ENCODE results near the gene YARS1.
A peak's percentile ranks its signal among the peaks of the same experiment; 100 is the strongest.
"Not testable (repeated sequence)": the region's sequence is repeated elsewhere in the genome, so short reads cannot be mapped to it uniquely, and the experiment has no call there.

Gene YARS1

DNA sequence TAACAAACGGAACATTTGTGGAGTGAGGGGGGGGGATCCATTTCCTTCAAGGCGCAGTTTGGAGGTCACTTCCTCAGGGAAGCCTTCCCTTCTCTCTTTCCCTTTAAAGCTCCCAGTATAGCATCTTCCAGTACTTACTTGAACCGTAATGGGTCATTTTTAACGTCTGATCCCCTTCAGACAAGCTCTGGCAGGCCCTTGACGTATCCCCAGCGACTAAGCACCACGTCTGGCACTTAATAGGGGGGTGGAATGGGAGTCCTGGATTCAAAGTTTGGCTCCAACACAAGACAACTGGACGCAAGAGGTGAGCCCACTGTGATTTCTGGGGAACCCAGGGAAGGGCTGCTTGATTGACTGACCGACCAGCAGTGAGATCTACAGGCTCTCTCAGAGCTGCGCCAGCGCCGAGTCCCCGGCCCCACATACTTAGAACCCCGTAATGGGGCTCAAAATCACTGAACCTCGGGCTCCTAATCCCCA is 441 bp downstream of the YARS1 start:
- no peak for DNase-seq

DNA sequence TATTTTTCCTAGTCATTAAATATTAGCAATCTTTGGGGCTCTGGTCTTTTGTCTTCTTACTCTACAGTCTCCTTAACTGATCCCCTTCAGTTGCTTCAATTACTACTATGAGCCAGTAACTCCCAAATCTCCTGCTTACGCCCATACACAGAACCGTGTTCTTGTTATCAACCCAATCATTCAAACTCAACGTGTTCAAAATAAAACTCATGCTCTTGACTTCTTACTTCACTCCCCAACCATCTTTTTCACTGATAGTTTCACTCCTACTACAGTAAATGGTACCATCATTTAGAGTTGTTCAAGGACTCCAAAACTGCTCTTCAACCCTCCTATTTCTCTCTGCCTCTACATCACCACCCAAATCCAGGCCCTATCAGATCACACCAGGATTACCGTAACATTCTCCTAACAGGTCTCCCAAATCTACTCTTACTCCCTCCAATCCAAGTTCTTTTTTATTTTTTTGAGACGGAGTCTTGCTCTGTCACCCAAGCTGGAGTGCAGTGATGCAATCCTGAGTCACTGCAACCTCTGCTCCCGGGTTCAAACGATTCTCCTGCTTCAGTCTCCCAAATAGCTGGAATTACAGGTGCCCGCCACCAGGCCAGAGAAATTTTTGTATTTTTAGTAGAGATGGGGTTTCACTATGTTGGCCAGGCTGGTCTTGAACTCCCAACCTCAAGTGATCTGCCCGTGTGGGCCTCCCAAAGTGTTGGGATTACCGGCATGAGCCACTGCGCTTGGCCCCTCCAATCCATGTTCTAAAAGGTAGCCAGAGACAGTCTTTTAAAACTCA is 3.0 kb downstream of the YARS1 start:
- DNase-seq, result no peak

DNA sequence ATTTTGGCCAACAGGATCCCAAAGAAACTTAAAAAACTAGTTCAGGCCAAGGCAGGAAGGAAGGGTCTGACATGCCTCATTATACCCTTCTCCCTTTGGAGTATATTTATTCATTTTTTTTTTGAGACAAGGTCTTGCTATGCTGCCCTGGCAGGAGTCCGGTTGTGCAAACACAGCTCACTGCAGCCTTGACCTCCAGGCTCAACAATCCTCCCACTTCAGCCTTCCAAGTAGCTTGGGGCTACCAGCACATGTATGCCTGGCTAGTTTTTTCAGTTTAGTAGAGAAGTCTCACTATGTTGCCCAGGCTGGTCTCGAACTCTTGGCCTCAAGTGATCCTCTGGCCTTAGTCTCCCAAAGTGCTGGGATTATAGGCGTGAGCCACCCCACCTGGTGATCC is 5.2 kb downstream of the YARS1 start:
- DNase-seq, result no peak

DNA sequence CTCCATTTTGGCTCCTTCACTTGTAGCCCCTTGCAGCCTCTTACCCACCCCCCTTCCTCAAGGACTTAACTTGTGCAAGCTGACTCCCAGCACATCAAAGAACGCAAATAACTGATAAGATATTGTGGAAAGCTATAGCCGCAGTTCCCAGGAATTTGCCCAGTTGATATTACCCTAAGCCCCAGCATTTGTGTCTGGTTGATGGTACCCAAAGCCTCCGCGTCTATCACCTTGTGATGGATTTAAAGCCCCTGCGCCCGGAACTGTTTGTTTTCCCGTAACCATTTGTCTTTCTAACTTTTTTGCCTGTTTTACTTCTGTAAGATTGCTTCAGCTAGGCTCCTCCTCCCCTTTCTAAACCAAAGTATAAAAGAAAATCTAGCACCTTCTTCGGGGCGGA is 5.9 kb downstream of the YARS1 start:
- DNase-seq, result no peak

DNA sequence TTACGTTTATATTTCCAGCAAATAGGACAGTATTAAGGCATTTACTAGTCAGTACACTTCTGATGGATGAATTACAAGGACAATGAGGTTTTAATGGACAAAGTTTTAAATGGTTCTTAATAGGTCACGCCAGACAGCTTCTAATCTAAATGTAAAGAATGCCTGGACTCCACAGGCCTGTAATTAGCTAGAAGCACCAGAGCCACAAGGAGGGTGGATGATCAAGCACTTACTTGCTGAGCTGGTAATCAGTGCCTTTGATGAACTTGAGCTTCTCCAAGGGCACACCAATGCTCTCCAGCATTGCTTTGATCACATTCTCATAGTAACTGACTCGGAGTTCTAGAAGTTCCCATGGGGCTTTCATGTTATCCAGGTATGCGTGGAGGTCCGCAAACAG is 6.8 kb downstream of the YARS1 start:
- no peak for DNase-seq

DNA sequence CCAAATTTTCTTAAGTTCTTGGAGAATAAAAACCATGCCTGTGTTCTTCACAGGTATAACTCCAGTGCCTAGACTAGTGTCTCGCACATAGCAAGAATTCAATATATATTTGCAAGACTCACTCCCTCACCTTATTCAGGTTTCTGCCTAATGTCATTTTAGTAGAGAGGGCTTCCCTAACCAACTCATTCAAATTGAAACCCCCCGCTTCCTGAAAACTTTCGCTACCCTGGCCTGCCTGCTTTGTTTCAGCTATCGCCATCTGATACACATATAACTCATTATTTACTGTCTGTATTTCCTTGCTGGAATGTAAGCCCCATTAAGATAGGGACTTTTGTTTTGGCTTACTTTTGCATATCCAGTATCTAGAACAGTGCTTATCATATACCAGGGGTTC is 8.6 kb downstream of the YARS1 start:
- no peak for DNase-seq

DNA sequence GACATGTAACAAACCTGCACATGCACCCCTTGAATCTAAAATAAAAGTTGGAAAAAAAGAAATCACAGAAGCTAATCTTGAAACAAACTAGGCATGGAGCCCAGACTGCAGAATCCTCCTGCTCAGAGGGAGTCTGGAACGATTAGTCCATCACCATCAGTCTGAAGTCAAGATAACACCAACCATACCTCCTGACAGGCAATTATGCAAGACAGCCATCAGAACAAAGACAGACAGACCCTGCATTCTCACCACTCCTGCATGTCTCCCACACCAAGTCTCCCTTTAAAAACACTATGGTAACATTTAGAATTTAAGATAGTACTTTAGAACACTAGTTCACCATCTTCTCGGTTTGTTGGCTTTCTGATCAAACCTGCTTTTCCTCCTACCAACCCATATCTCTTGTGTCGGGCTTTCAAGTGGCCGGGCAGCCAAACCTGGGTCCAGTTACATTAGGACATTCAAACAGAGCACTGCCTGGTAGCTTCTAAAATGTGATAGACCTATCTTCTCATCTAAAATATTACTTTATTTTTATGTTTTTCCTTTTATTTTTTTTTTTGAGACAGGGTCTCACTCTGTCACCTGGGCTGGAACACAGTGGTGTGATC is 10.1 kb downstream of the YARS1 start:
- DNase-seq, result no peak

DNA sequence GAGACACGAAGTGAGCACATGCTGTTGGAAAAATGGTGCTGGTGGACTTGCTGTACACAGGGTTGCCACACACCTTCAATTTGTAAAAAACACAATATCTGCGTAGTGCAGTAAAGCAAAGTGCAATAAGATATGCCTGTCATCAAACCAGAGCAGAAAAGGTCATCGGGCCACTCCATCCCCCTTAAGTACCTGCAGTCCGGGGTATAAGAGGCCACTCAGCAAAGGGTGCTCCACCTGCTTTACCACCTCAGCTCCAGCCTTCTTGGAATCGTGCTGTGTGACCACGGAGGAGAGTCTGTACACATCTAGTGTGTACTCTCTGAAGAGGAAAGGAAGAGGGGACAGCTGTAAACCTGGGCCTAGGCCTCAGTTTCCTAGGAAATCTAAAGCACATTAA is 10.9 kb downstream of the YARS1 start:
- DNase-seq, result no peak

DNA sequence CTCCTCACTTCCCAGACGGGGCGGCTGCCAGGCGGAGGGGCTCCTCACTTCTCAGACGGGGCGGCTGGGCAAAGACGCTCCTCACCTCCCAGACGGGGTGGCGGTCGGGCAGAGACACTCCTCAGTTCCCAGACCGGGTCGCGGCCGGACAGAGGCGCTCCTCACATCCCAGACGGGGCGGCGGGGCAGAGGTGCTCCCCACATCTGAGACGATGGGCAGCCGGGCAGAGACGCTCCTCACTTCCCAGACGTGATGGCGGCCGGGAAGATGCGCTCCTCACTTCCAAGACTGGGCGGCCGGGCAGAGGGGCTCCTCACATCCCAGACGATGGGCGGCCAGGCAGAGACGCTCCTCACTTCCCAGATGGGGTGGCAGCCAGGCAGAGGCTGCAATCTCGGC is 12.7 kb downstream of the YARS1 start:
- not testable (repeated sequence) for DNase-seq

DNA sequence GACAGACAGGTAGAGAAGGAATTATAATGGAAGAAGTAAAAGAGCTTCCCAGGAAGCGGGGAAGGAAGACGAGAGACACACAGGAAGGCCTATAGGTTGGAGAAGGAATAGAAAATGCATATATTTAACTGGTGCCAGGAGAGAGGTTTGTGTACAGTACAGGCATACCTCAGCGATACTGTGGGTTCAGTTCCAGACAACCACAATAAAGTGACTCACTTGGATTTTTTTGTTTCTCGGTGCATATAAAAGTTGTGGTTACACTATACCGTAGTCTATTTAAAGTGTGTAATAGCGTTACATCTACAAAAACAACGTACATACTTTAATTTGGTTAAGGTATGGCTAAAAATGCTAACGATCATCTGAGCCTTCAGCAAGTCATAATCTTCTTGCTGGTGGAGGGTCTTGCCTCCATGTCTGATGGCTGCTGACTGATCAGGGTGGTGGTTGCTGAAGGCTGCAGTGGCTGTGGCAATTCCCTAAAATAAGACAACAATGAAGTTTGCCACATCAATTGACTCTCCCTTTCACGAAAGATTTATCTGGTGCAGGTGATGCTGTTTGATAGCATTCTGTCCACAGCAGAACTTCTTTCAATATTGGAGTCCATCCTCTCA is 16.0 kb downstream of the YARS1 start:
- DNase-seq, result peak; percentile 13

DNA sequence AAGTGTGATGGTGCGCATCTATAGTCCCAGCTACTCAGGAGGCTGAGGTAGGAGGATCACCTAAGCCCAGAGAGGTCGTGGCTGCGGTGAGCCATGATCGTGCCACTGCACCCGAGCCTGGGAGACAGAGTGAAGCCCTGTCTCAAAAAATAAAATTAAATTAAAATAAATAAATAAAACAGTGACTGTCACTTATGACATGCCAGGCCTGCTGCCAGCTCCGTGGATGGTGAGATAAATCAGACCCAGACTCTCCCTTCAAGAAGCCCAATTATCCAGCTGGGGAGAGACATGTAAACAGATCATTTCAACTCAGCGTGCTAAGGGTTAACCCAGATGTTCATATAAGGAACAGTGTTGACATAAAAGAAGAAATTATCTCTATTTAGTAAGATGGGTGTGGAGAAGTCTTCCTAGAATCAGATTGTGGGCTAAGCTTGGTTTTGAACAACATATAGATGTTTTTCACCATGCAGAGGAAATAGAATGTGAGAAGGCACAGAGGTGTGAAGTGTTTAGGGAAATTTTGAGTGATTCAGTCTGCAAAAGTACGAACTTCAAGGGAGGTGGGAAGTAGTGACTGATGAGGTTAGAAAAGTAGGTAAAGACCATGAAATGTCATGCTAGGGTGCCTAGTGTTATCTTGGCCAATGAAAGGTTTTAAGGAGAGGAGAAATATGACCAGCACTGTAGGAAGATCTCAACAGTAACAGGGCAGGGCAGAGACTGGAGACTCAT is 18.3 kb downstream of the YARS1 start:
- no peak for DNase-seq

DNA sequence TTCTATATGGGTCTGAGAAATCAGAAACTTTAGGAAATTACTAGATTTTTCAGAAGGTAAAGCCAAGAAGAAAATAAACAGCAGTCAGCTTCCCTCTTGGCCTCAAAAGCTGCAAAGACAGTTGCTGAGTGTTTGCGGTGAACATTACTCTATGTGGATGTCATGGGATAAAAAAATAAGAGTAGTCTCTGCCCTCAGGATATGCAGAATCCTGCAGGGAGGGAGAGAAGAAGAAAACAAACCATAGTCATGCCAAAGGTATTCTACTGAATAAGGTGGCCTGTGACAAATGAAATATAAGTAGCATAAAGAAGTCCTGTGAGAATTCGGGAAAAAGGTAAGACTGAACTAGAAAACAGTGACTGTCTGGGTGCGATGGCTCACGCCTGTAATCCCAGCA is 19.0 kb downstream of the YARS1 start:
- peak; percentile 71 for DNase-seq

DNA sequence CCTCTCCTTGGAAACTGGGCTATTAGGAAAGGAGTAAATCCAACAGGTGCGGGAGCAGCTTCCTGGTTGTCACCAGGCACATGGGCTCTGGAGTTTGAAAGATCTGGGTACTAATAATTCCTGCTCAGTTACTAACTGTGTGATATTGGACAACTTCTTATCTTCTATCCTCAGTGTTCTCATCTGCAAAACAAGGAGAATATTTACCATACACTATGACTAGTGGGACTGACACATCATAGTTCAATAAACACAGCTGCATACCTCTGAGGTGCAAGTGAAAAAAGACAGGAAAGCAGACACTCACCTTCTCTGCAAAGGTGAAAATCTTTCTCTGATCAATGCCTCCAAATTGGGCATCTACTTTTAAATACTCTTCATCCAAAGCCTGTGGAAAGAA is 19.7 kb downstream of the YARS1 start:
- no peak for DNase-seq

DNA sequence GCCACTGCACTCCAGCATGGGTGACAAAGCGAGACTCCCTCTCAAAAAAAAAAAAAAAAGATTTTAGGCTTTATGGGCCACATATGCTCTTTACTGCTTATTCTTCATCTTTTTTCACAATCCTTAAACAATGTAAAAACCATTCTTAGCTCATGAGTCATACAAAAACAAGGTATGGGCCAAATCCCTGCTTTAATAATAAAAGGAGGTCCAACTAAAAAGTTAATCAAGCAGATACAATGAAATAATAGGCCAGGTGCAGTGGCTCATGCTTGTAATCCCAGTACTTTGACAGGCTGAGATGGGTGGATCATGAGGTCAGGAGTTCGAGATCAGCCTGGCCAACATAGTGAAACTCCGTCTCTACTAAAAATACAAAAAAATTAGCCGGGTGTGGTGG is 21.4 kb downstream of the YARS1 start:
- not testable (repeated sequence) for DNase-seq

DNA sequence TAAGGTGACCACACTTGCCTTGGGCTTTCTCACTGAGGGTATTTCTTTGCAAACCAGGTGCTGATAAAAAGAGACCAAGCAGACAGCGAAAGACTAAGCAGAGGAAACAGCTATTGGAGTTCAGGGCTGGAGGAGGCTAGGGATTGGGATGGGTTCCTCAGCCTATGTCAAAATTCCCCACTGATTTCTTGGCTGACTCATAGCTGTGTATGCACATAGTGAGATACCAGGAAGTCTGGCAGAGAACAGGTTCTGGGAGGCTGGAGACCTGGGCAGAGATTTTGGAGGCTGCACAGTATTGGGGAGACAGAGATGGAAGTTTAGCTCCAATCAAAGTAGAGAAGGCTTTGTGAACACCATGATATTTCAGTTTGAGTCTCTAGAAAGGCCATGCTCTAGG is 25.3 kb downstream of the YARS1 start:
- no peak for DNase-seq

DNA sequence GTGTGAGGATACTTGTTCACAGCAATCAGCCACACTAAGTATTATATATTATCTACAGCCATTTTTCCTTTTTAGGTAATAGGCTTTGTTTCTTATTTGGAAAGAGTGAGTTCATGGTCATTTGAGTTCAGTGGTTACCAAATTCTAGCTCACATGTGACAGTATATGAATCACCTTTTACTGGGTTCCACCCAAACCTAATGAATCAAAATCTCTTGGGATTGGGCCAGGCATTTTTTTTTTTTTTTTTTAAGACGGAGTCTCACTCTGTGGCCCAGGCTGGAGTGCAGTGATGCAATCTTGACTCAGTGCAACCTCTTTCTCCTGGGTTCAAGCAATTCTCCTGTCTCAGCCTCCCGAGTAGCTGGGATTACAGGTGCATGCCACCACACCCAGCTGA is 27.8 kb downstream of the YARS1 start:
- DNase-seq, result peak; percentile 41

DNA sequence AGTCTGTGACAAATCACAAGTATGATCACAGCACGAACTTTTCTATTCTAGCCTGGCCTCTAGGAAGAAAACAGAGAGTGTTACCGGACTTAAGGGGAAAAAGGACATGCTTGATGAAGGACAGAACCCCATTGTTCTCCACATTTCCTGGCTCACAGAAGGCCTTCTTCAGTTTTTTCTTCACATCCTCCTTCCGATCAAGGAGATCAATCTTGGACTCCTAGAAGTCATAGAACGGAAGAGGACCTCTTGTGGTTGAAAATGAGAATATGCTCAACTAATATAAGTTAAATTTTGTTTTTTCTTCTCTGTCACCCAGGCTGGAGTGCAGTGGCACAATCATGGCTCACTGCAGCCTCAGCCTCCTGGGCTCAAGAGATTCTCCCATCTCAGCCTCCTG is 30.3 kb downstream of the YARS1 start:
- DNase-seq, result no peak

DNA sequence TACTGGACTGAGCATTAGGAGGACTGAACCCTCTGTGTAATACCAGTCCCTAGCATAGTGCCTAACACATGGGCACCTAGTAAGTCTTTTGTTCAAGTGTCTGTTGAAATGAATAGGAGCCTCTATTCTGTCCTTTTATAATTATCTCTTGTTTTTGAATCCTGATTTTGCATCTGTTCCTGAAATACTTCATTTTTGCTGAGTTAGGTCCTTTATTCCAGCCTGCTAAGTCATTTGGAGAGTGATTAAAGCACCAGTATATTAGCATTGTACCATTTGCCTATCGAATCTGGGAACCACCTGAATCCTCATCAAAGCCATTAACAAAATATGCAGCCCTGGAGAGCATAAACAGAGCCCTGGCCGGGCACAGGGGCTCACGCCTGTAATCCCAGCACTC is 32.3 kb downstream of the YARS1 start:
- no peak for DNase-seq

DNA sequence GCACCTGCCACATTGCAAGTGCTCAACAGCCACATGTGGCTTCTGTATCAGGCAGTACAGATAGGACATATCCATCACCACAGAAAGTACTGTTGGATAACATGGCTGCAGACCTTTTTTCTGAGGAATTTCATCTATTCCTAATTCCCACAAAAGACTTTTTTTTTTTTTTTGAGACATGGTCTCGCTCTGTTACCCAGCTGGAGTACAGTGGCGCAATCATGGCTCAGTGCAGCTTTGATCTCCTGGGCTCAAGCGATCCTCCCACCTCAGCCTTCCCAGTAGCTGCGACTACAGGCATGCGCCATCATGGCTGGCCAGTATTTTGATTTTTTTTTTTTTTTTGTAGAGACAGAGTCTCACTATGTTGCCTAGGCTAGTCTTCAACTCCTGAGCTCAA is 33.3 kb downstream of the YARS1 start:
- no peak for DNase-seq

DNA sequence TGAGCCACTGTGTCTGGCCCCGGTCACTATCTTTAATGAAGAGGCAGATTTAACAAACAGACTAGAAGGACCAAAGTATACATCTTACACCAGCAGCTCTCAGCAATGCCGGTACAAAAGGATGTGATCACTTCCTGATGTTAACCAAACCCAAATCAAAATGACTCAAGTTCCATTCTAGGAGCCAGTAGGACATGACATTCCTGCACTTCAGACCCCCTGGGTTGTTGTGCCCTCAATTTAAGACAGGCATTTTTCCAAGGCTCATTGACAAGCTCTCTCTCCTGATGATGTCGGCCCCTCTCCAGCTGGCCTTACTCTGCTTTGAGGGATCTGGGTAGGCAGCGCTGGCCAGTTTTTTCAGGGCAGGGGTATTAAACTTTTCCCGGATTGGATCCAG is 35.1 kb downstream of the YARS1 start:
- DNase-seq, result no peak

DNA sequence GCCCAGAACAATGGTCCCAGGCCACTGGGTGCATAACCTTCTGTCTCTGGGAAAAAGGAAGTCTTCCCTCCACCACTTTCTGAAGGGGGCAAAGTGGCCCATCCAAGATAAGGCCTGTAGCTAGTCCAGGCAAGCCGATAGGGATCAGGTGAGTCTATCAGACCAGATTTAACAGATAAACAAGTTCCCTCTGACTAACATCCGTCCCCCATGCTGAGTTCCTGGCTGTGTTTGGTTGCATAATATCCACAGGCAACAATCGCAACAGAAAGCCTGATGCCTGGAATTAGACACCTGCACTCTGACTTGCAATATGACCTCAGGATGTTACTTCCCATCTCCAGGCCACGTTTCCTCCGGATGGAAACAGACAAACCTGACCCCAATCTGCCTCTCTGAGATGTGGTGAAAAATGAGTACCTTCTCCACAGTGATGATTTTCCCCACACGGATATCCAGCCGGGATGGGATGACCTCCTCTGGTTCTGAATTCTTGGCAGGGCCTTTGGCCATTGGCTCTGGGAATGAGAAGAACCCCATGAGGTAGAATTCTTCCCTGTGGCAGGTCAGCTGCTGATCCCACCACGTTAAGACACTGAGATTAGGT is 36.4 kb downstream of the YARS1 start:
- no peak for DNase-seq

DNA sequence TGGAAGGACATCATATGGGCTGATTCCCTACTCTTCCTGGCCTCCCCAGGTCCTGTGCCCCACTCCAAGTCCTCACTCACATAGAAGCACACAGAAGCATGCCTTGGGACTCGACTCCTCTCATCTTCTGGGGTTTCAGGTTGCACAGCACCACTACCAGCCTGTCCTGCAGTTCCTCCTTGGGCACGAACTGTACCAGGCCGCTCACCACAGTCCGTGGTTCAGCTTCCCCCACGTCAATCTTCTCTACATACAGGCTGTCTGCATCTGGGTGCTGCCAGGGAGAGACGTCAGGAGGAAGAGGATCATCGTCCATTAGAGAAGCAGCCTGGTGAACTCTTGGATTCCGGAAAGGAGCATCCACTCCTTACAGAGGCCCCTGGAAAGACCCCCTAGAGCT is 37.2 kb downstream of the YARS1 start:
- no peak for DNase-seq

DNA sequence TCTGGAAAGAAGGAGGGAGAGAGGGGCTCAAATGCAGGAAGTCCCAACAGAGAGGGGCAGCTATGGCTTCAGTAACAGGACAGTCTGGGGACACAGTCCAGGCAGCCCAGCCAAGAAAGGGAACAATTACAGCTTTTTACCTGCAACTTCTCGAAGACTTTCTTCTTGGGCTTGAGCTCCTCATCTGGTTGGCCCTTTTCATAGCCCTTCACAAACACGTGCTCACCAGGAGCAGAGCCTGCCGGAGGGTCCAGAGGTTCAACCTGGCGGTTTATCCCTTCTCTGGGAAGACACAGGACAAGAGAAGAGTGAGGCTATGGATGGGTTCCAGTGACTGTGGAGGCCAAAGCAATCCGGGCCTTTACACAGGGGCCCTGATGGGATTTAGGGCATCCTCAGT is 37.9 kb downstream of the YARS1 start:
- no peak for DNase-seq

All from amniotic stem cell (primary cell).